Activated naive CD8-positive, alpha-beta T cell treated with anti-CD3 and anti-CD28 coated beads, Interleukin-2, amount 50 U/mL, for 16 hours (primary cell): ENCODE results near the gene GALNT11.

Source experiments
- DNase-seq: peaks from one replicate; pipeline ENCODE4 v3.0.0-alpha.2; 2020; ENCODE audit warnings: low read depth, low spot score

The GALNT11 gene

GRCh38 chr7:152148706-152149105 lies 123.2 kb downstream of the GALNT11 start:
- DNase-seq: no peak

- no peak for DNase-seq
Measured at GRCh38 chr7:152149363-152149762, 123.9 kb downstream of the GALNT11 start.

- DNase-seq: no peak
Measured at GRCh38 chr7:152152267-152152666, 126.8 kb downstream of the GALNT11 start.

GRCh38 chr7:152158801-152159587 lies 133.5 kb downstream of the GALNT11 start:
- DNase-seq: no peak

GRCh38 chr7:152161171-152161570 lies 135.7 kb downstream of the GALNT11 start:
- DNase-seq: no peak

GRCh38 chr7:152162287-152162686 lies 136.8 kb downstream of the GALNT11 start:
- no peak for DNase-seq
